Stimulated activated effector memory CD8-positive, alpha-beta T cell treated with anti-CD3 and anti-CD28 coated beads, Interleukin-12 subunit alpha, Interleukin-12 subunit beta, amount 100 ng/mL, for 72 hours (primary cell): ENCODE measurements around the gene GNG7.
"Not testable (repeated sequence)": the region's sequence is repeated elsewhere in the genome, so short reads cannot be mapped to it uniquely, and the experiment has no call there.

Experiments
- ATAC-seq: fragments of 150-1000 bp; cut with Tn5 transposase; 2 replicates; pipeline ENCODE4 v1.10.0; 2021
- DNase-seq, 2 donors: peaks; one replicate each; pipeline ENCODE4 v3.0.0; 2021 to 2022; ENCODE audit warnings: low spot score in 2 of 2
- H3K27ac Mint-ChIP-seq: one replicate; pipeline ENCODE4 v1.8.0; 2022; ENCODE audit warnings: mild to moderate bottlenecking, mixed read lengths
- H3K36me3 Mint-ChIP-seq: one replicate; pipeline ENCODE4 v1.8.0; 2022; ENCODE audit warnings: mild to moderate bottlenecking, mixed read lengths
- H3K4me1 Mint-ChIP-seq: one replicate; pipeline ENCODE4 v1.8.0; 2022; ENCODE audit warnings: mixed read lengths
- H3K4me3 Mint-ChIP-seq: one replicate; pipeline ENCODE4 v1.8.0; 2022; ENCODE audit warnings: mild to moderate bottlenecking, mixed read lengths
- H3K9me3 Mint-ChIP-seq: one replicate; pipeline ENCODE4 v1.8.0; 2022; ENCODE audit warnings: mixed read lengths

Gene GNG7

GRCh38 chr19:2634960-2635359 is 67.5 kb downstream of the GNG7 start:
- Mint-ChIP-seq H3K4me3 (no peak overlapping the region), H3K36me3 (no peaks in the 10 kb centered on the region), H3K4me1 (peaks cover 17% of the 10 kb centered on the region), H3K27ac (no peak overlapping the region), H3K9me3 (no peaks in the 10 kb centered on the region)
- DNase-seq (no peak), ATAC-seq (no peak)

- no peak for DNase-seq
- Mint-ChIP-seq H3K4me3 (no peak overlapping the region), H3K4me1 (peaks cover 22% of the 10 kb centered on the region), H3K36me3 (no peaks in the 10 kb centered on the region), H3K27ac (no peak overlapping the region), H3K9me3 (peaks cover under 1% of the 10 kb centered on the region)
- no peak for ATAC-seq
Observed at GRCh38 chr19:2634228-2634951, 68.1 kb downstream of the GNG7 start.

- Mint-ChIP-seq H3K9me3 (peaks cover 8% of the 10 kb centered on the region), H3K4me1 (peaks cover 25% of the 10 kb centered on the region), H3K36me3 (no peaks in the 10 kb centered on the region), H3K27ac (no peak overlapping the region), H3K4me3 (no peak overlapping the region)
- DNase-seq (no peak), ATAC-seq (peak; percentile 55)
Observed at GRCh38 chr19:2633693-2634075, 68.8 kb downstream of the GNG7 start.

DNA sequence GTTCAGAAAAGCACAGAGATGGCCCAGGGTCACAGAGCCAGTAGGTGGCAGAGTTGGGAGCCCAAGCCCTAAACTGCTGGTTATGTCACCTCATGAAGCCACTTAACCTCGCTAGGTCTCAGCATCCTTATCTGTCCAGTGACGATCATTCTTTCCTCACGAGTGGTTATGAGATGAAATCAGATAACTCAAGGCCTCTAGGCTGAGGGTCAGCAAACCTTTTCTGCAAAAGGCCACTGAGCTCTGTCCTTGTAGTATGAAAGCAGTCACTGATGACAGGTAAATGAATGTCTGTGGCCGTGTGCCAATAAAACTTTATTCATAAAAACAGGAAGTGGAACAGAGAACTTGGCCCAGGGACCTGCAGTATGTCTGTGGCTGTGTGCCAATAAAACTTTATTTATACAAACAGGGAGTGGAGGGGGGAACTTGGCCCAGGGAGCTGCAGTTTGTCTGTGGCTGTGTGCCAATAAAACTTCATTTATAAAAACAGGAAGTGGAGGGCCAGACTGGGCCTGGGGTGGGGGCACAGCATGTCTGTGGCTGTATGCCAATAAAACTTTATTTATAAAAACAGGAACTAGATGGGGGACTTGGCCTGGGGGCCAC is 71.2 kb downstream of the GNG7 start:
- ATAC-seq (no peak), DNase-seq (no peak)
- Mint-ChIP-seq H3K9me3 (peaks cover 12% of the 10 kb centered on the region), H3K4me1 (peaks cover 35% of the 10 kb centered on the region), H3K27ac (peak overlapping the region; percentile 43), H3K4me3 (no peak overlapping the region), H3K36me3 (no peaks in the 10 kb centered on the region)

- Mint-ChIP-seq H3K9me3 (peaks cover 12% of the 10 kb centered on the region), H3K36me3 (no peaks in the 10 kb centered on the region), H3K4me3 (no peak overlapping the region), H3K27ac (peak overlapping the region; percentile 87), H3K4me1 (peaks cover 38% of the 10 kb centered on the region)
- ATAC-seq (no peak), DNase-seq (no peak)
Observed at GRCh38 chr19:2630352-2631001, 72.0 kb downstream of the GNG7 start.

GRCh38 chr19:2629491-2630351 is 72.8 kb downstream of the GNG7 start:
- Mint-ChIP-seq H3K4me3 (no peak overlapping the region), H3K36me3 (no peaks in the 10 kb centered on the region), H3K27ac (peak overlapping the region; percentile 87), H3K4me1 (peaks cover 42% of the 10 kb centered on the region), H3K9me3 (peaks cover 12% of the 10 kb centered on the region)
- no peak for DNase-seq
- ATAC-seq, result no peak

GRCh38 chr19:2628597-2628996 is 73.9 kb downstream of the GNG7 start:
- DNase-seq (no peak), ATAC-seq (no peak)
- no peak overlapping the region for H3K4me3 Mint-ChIP-seq
- peaks cover 12% of the 10 kb centered on the region for H3K9me3 Mint-ChIP-seq
- H3K27ac Mint-ChIP-seq, result peak overlapping the region; percentile 87
- H3K36me3 Mint-ChIP-seq, result no peaks in the 10 kb centered on the region
- H3K4me1 Mint-ChIP-seq, result peaks cover 47% of the 10 kb centered on the region

GRCh38 chr19:2627855-2628254 is 74.6 kb downstream of the GNG7 start:
- H3K9me3 Mint-ChIP-seq, result peaks cover 12% of the 10 kb centered on the region
- DNase-seq, result no peak
- peaks cover 47% of the 10 kb centered on the region for H3K4me1 Mint-ChIP-seq
- peak; percentile 14 for ATAC-seq
- H3K4me3 Mint-ChIP-seq, result peak overlapping the region; percentile 59
- H3K36me3 Mint-ChIP-seq, result no peaks in the 10 kb centered on the region
- H3K27ac Mint-ChIP-seq, result peak overlapping the region; percentile 87

GRCh38 chr19:2627319-2627829 is 75.1 kb downstream of the GNG7 start:
- peak; percentile 93 for ATAC-seq
- peaks cover 47% of the 10 kb centered on the region for H3K4me1 Mint-ChIP-seq
- H3K36me3 Mint-ChIP-seq, result no peaks in the 10 kb centered on the region
- H3K9me3 Mint-ChIP-seq, result peaks cover 12% of the 10 kb centered on the region
- H3K27ac Mint-ChIP-seq, result peak overlapping the region; percentile 87
- peak overlapping the region; percentile 59 for H3K4me3 Mint-ChIP-seq
- no peak for DNase-seq

GRCh38 chr19:2625434-2625833 is 77.1 kb downstream of the GNG7 start:
- DNase-seq (no peak), ATAC-seq (no peak)
- H3K4me3 Mint-ChIP-seq, result no peak overlapping the region
- H3K36me3 Mint-ChIP-seq, result peaks cover 17% of the 10 kb centered on the region
- H3K4me1 Mint-ChIP-seq, result peaks cover 65% of the 10 kb centered on the region
- peaks cover 12% of the 10 kb centered on the region for H3K9me3 Mint-ChIP-seq
- H3K27ac Mint-ChIP-seq, result no peak overlapping the region

DNA sequence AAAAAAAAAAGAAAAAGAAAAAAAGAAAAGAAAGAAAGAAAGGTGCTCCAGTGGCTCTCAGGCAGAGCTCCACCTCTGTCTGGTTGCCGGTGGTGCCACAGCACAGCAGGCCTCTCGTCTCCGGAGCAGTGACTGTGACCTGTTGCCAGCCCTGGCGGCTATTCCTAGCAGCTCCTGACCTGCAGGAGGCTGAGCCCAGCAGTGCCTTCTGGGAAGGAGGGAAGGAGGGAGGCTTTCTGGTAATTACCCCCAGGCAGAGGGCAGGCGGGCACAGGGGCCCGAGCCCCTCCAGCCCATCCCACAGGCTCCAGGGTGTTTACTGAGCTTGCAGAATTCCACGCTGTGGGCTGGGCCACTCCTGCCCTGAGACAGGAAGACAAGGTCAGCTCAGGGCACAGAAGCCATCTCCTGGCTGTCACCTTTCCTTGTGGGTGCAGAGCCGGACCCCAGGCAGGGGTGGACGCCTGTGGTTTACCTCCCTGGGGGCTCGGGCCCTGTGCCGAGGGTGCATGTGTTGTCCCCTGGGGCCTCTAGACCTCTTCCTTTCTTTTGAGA is 77.9 kb downstream of the GNG7 start:
- H3K4me1 Mint-ChIP-seq, result peaks cover 70% of the 10 kb centered on the region
- peaks cover 19% of the 10 kb centered on the region for H3K36me3 Mint-ChIP-seq
- peaks cover 12% of the 10 kb centered on the region for H3K9me3 Mint-ChIP-seq
- H3K4me3 Mint-ChIP-seq, result no peak overlapping the region
- DNase-seq, result no peak
- no peak overlapping the region for H3K27ac Mint-ChIP-seq
- no peak for ATAC-seq

DNA sequence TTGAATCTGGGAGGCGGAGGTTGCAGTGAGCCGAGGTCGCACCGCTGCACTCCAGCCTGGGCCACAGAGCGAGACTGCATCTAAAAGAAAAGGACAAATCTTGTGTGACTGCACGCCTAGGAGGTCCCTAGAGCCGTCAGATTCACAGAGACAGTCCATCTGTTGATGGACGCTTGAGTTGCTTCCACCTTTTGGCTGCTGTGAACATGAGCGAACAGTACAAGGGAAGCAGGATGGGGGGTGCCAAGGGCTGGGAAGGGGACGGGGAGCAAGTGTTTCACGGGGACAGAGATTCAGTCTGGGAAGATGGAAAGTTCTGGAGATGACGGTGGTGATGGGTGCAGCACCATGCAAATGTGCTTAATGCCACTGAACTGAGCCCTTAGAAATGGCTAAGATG is 78.7 kb downstream of the GNG7 start:
- no peak for ATAC-seq

GRCh38 chr19:2622371-2622961 is 80.0 kb downstream of the GNG7 start:
- not testable (repeated sequence) for H3K9me3 Mint-ChIP-seq, ATAC-seq
- Mint-ChIP-seq H3K36me3 (peaks cover 30% of the 10 kb centered on the region), H3K4me1 (peaks cover 71% of the 10 kb centered on the region), H3K27ac (peak overlapping the region; percentile 94), H3K4me3 (peak overlapping the region; percentile 82)
- DNase-seq, result peak in 1 of 2 donors; percentile 84

More for the DNA sequence above, 78.7 kb downstream of the GNG7 start:
- peak overlapping the region; percentile 94 for H3K27ac Mint-ChIP-seq
- peaks cover 70% of the 10 kb centered on the region for H3K4me1 Mint-ChIP-seq
- H3K9me3 Mint-ChIP-seq, result peaks cover 5% of the 10 kb centered on the region
- no peak for DNase-seq
- peaks cover 24% of the 10 kb centered on the region for H3K36me3 Mint-ChIP-seq
- no peak overlapping the region for H3K4me3 Mint-ChIP-seq

DNA sequence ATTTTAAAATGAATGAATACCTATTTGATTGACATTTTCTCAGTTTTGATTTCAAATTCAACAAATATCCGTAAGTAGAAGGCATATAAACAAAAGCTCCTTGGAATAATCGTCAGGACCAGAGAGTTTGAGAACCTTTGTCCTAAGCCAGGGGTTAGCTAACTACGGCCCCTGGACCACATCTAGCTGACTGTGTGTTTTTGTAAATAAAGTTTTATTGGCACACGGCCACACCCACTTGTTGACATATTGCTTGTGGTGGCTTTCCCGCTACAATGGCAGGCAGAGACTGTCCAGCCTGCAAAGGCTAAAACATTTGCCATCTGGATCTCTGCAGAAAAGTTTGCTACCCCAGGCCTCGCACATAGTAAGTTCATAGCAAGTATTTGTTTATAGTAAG is 83.4 kb downstream of the GNG7 start:
- ATAC-seq (no peak), DNase-seq (no peak)
- Mint-ChIP-seq H3K4me3 (peak overlapping the region; percentile 82), H3K36me3 (peaks cover 30% of the 10 kb centered on the region), H3K27ac (peak overlapping the region; percentile 94), H3K4me1 (peaks cover 63% of the 10 kb centered on the region), H3K9me3 (no peaks in the 10 kb centered on the region)
